HCT116 (cell line): ENCODE results near the gene RAB42. TPM values are rescaled to one million over a fixed set of nuclear protein-coding genes. Genes with fewer than 3 reads are reported as not detected.
"Not testable (repeated sequence)": the region's sequence is repeated elsewhere in the genome, so short reads cannot be mapped to it uniquely, and the experiment has no call there.

Experiments used
- ATAC-seq: fragments of 200-7000 bp; cut with Tn5 transposase; 2 replicates; pipeline ENCODE4 v1.9.1; 2020; ENCODE audit warnings: mild to moderate bottlenecking, moderate library complexity
- BruUV-seq: library from RNA; stranded (reverse); fragments of 400-500 nt; replicated peaks from 2 replicates; lab custom pipeline; 2021; lab: Mats Ljungman, UMichigan
- CTCF ChIA-PET: fragments of 300-600 bp; sonication (Branson Sonifier 250); formaldehyde crosslinking; loops from one replicate; lab custom pipeline; 2021; ENCODE audit warnings: antibody characterized with exemption; lab: Charles Lee
- POLR2A ChIA-PET: fragments of 300-600, 350-600 bp; sonication (Branson Sonifier 250); formaldehyde crosslinking; loops from one replicate; lab custom pipeline; 2021; ENCODE audit warnings: antibody characterized with exemption; lab: Charles Lee
- RAD21 ChIA-PET, 2 experiments: fragments of 300-600 bp; sonication (Branson Sonifier 250); formaldehyde crosslinking; loops; one replicate each; lab custom pipeline; 2023; ENCODE audit warnings: low total read pairs in 2 of 2; ENCODE audit not compliant: uncharacterized antibody in 2 of 2, unreplicated experiment in 2 of 2, low non-redundant PET in 1 of 2; lab: Charles Lee
- DNase-seq: peaks from one replicate; pipeline ENCODE4 v3.0.0-alpha.2; 2010; ENCODE audit warnings: low read depth, low spot score
- H2AFZ ChIP-seq: fragments of 200-600 bp; shearing (Covaris generic), sonication (generic); 2 replicates; pipeline ENCODE4 v1.6.1; 2017; ENCODE audit warnings: low read depth, mixed run types, mixed read lengths, antibody characterized with exemption, low read length; ENCODE audit not compliant: poor library complexity, severe bottlenecking
- H3K27ac ChIP-seq: 2 replicates; pipeline ENCODE4 v1.5.1; 2012; ENCODE audit warnings: low read depth, low read length
- H3K27me3 ChIP-seq: fragments of 200-600 bp; sonication (generic); 2 replicates; pipeline ENCODE4 v1.6.1; 2016; ENCODE audit warnings: mixed run types, low read length, mixed read lengths; ENCODE audit not compliant: insufficient read depth
- H3K36me3 ChIP-seq, 2 experiments: fragments of 200-500 bp in 1 of 2; fragments of 200-600 bp in 1 of 2; sonication (Bioruptor generic) in 1 of 2; sonication (generic) in 1 of 2; 2 replicates each; pipeline versions ENCODE4 v1.5.1 to v1.6.1; 2014 to 2016; ENCODE audit warnings: low read length in 2 of 2, inconsistent platforms in 1 of 2, mixed read lengths in 1 of 2, mixed run types in 1 of 2; ENCODE audit not compliant: insufficient read depth in 2 of 2, control insufficient read depth in 1 of 2
- H3K4me1 ChIP-seq, 2 experiments: fragments of 200-600 bp in 1 of 2; sonication (generic) in 1 of 2; 2 replicates each; pipeline versions ENCODE4 v1.5.1 to v1.6.1; 2012 to 2017; ENCODE audit warnings: low read length in 2 of 2, inconsistent platforms in 1 of 2, mild to moderate bottlenecking in 1 of 2, mixed read lengths in 1 of 2, mixed run types in 1 of 2, moderate library complexity in 1 of 2; ENCODE audit not compliant: insufficient read depth in 2 of 2, control insufficient read depth in 1 of 2
- H3K4me2 ChIP-seq: fragments of 200-600 bp; sonication (generic); 2 replicates; pipeline ENCODE4 v1.6.1; 2017; ENCODE audit warnings: mixed run types, low read length, mixed read lengths
- H3K4me3 ChIP-seq, 2 experiments: fragments of 200-600 bp in 1 of 2; sonication (generic) in 1 of 2; replicated peaks in 1 of 2; 2 replicates each; pipeline ENCODE4 v1.5.1; 2011 to 2016; ENCODE audit warnings: low read length in 2 of 2, control low read depth in 1 of 2, low read depth in 1 of 2, mild to moderate bottlenecking in 1 of 2, mixed read lengths in 1 of 2, mixed run types in 1 of 2
- H3K79me2 ChIP-seq: fragments of 200-600 bp; sonication (generic); 2 replicates; pipeline ENCODE4 v1.6.1; 2017; ENCODE audit warnings: mild to moderate bottlenecking, mixed run types, low read length, moderate library complexity, mixed read lengths; ENCODE audit not compliant: insufficient read depth
- H3K9ac ChIP-seq: fragments of 200-600 bp; sonication (generic); 2 replicates; pipeline ENCODE4 v1.6.1; 2016; ENCODE audit warnings: low read length, mixed read lengths
- H3K9me2 ChIP-seq: fragments of 200-600 bp; sonication (generic), shearing (Covaris generic); 2 replicates; pipeline ENCODE4 v1.6.1; 2017; ENCODE audit warnings: mixed run types, mild to moderate bottlenecking, moderate library complexity; ENCODE audit not compliant: insufficient read depth
- H3K9me3 ChIP-seq, 2 experiments: fragments of 200-500 bp in 1 of 2; fragments of 200-600 bp in 1 of 2; sonication (Bioruptor generic) in 1 of 2; sonication (generic) in 1 of 2; 2 replicates each; pipeline ENCODE4 v1.6.1; 2014 to 2017; ENCODE audit warnings: low read length in 2 of 2, mixed read lengths in 2 of 2, inconsistent platforms in 1 of 2, low read depth in 1 of 2, mild to moderate bottlenecking in 1 of 2, mixed run types in 1 of 2, moderate library complexity in 1 of 2; ENCODE audit not compliant: control insufficient read depth in 1 of 2, insufficient read depth in 1 of 2
- H4K20me1 ChIP-seq: fragments of 200-600 bp; sonication (generic), shearing (Covaris generic); 2 replicates; pipeline ENCODE4 v1.6.1; 2017; ENCODE audit warnings: mixed run types, mild to moderate bottlenecking, moderate library complexity; ENCODE audit not compliant: insufficient read depth
- CEBPB ChIP-seq: IDR thresholded peaks from 2 replicates; pipeline ENCODE4 v1.6.1; 2012; ENCODE audit warnings: low read depth
- EGR1 ChIP-seq: IDR thresholded peaks from 2 replicates; pipeline ENCODE4 v1.6.1; 2012; ENCODE audit warnings: low read depth
- EZH2 ChIP-seq: fragments of 200-600 bp; sonication (generic); IDR thresholded peaks from 2 replicates; pipeline ENCODE4 v1.6.1; 2017; ENCODE audit warnings: antibody characterized with exemption, mixed run types
- EZH2phosphoT487 ChIP-seq: fragments of 200-600 bp; IDR thresholded peaks from 2 replicates; pipeline ENCODE4 v1.6.1; 2018; ENCODE audit warnings: antibody characterized with exemption, borderline replicate concordance
- JUND ChIP-seq: IDR thresholded peaks from 2 replicates; pipeline ENCODE4 v1.6.1; 2012
- MAX ChIP-seq: IDR thresholded peaks from 2 replicates; pipeline ENCODE4 v1.6.1; 2012
- POLR2A ChIP-seq: IDR thresholded peaks from 2 replicates; pipeline ENCODE4 v1.7.0; 2011; ENCODE audit warnings: borderline replicate concordance; ENCODE audit not compliant: insufficient read depth, insufficient read length; ENCODE audit errors: extremely low read depth
- POLR2AphosphoS5 ChIP-seq: IDR thresholded peaks from 2 replicates; pipeline ENCODE4 v1.6.1; 2011; ENCODE audit warnings: mild to moderate bottlenecking, low read depth, low read length, moderate library complexity
- RAD21 ChIP-seq: IDR thresholded peaks from 2 replicates; pipeline ENCODE4 v1.6.1; 2012; ENCODE audit warnings: low read depth, mild to moderate bottlenecking
- SIN3A ChIP-seq: IDR thresholded peaks from 2 replicates; pipeline ENCODE4 v1.6.1; 2012; ENCODE audit warnings: low read depth
- SP1 ChIP-seq: IDR thresholded peaks from 2 replicates; pipeline ENCODE4 v1.6.1; 2012; ENCODE audit warnings: low read depth
- SRF ChIP-seq: IDR thresholded peaks from 2 replicates; pipeline ENCODE4 v1.6.1; 2012; ENCODE audit warnings: low read depth
- TCF7L2 ChIP-seq: IDR thresholded peaks from 2 replicates; pipeline ENCODE4 v1.7.0; 2011; ENCODE audit warnings: borderline replicate concordance, inconsistent platforms; ENCODE audit not compliant: insufficient read depth, insufficient read length; ENCODE audit errors: extremely low read depth
- YY1 ChIP-seq: IDR thresholded peaks from 2 replicates; pipeline ENCODE4 v1.6.1; 2011; ENCODE audit warnings: low read length, low read depth, moderate library complexity, mild to moderate bottlenecking; ENCODE audit not compliant: insufficient replicate concordance; ENCODE audit errors: extremely low read depth
- ZBTB33 ChIP-seq: IDR thresholded peaks from 2 replicates; pipeline ENCODE4 v1.6.1; 2011; ENCODE audit warnings: mild to moderate bottlenecking, low read length, moderate library complexity; ENCODE audit not compliant: insufficient replicate concordance; ENCODE audit errors: extremely low read depth
- ZNF274 ChIP-seq: fragments of 200-500 bp; sonication (Bioruptor generic); IDR thresholded peaks from 2 replicates; pipeline ENCODE4 v1.6.1; 2014; ENCODE audit warnings: mild to moderate bottlenecking, low read depth, low read length, inconsistent platforms
- intact Hi-C: fragments of 100-400 bp; cut with micrococcal nuclease; formaldehyde crosslinking; loops from 2 replicates; pipeline ENCODE4 v1.10.0; 2022
- total RNA-seq: library from RNA; stranded (reverse); gene quantifications from one replicate; pipeline ENCODE4 v1.2.1, GENCODE V29; 2021; ENCODE audit not compliant: unreplicated experiment

RAB42 gene
- total RNA-seq, 1 experiment from 2014 or later, result not detected

DNA sequence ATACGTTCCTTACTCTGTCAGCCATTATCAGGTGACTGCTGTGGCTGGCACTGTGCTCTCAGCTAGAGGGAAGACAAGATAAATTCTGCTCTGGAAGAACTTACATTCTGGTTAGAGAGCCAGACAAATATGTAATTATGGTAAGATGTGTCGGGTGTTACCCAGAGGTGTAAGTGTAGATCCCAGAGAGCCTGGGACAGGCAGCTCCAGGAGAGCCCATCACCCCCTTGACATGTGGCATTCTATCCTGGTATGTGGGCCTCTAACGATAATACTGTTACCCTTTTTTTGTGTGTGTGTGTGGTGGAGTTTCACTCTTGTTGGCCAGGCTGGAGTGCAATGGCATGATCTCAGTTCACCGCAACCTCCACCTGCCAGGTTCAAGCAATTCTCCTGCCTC, 20.2 kb upstream of the RAB42 start (continued):
- TF ChIP-seq EZH2 (no peak), POLR2A (no peak)

DNA sequence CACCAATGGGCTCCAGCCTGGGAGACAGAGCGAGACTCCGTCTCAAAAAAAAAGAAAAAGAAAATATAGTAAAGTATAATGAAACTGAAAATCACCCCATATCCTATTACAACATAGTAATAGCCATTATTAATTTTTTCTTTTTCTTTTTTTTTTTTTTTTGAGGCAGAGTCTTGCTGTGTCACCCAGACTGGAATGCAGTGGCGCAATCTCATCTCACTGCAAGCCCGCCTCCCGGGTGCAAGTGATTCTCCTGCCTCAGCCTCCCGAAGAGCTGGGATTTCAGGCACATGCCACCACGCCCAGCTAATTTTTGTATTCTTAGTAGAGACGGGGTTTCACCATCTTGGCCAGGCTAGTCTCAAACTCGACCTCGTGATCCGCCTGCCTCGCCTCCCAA, 19.2 kb upstream of the RAB42 start:
- POLR2A ChIA-PET, result interaction anchor here (1.3 to 4.6 kb wide), 2 partner anchors 9 kb away, joined by 4 to 27 read pairs; no protein-coding TSS in a partner anchor
- DNase-seq, H2AFZ ChIP-seq, H3K9me2 ChIP-seq, H3K79me2 ChIP-seq, intact Hi-C loops, H3K27ac ChIP-seq, H3K9me3 ChIP-seq, H4K20me1 ChIP-seq, H3K4me3 ChIP-seq, BruUV-seq, H3K9ac ChIP-seq, RAD21 ChIA-PET, CTCF ChIA-PET, ATAC-seq, H3K4me1 ChIP-seq, H3K27me3 ChIP-seq, H3K4me2 ChIP-seq: not testable (repeated sequence)
- H3K36me3 ChIP-seq, result peaks cover 15 to 21% of the 10 kb centered on the region in 2 experiments

DNA sequence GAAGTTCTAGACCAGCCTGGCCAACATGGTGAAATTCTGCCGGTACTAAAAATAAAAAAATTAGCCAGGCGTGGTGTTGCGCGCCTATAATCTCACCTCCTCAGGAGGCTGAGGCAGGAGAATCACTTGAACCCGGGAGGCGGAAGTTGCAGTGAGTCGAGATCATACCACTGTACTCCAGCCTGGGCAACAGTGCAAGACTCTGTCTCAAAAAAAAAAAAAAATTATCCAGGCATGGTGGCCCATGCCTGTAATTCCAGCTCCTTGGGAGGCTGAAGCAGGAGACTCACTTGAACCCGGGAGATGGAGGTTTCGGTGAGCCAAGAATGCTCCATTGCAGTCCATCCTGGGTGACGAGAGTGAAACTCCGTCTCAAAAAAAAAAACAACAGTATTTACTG, 18.5 kb upstream of the RAB42 start:
- RAD21 ChIA-PET, result no interaction called here
- no peak overlapping the region for H3K9ac ChIP-seq
- intact Hi-C loops, result no loop called here
- TF ChIP-seq SRF, result no peak
- no peak for TF ChIP-seq EZH2phosphoT487
- TF ChIP-seq CEBPB, result no peak
- no peak for TF ChIP-seq SIN3A
- TF ChIP-seq EGR1, result no peak
- TF ChIP-seq EZH2, result no peak
- no peak for TF ChIP-seq JUND
- no peak for TF ChIP-seq MAX
- no peak for TF ChIP-seq POLR2AphosphoS5
- TF ChIP-seq RAD21, result no peak
- no peak for TF ChIP-seq TCF7L2
- no peak for TF ChIP-seq ZBTB33
- TF ChIP-seq YY1, result no peak
- TF ChIP-seq POLR2A, result no peak
- no peak for TF ChIP-seq ZNF274
- no peak for TF ChIP-seq SP1
- H3K4me1 ChIP-seq, result no peaks in the 10 kb centered on the region
- no peak overlapping the region for H3K4me2 ChIP-seq
- peaks cover 4% of the 10 kb centered on the region; the same call in 1 of the 2 replicates for H4K20me1 ChIP-seq
- H3K27me3 ChIP-seq, result no peaks in the 10 kb centered on the region
- POLR2A ChIA-PET, result interaction anchor here (1.3 kb wide), 1 partner anchor 8 kb away, joined by 4 read pairs; no protein-coding TSS in a partner anchor
- no peak for DNase-seq
- H3K79me2 ChIP-seq, result no peaks in the 10 kb centered on the region
- H3K27ac ChIP-seq, result no peak overlapping the region
- no peaks in the 10 kb centered on the region for H3K9me2 ChIP-seq
- H3K4me3 ChIP-seq, result no peak overlapping the region
- CTCF ChIA-PET, result no interaction called here
- no peak overlapping the region for H2AFZ ChIP-seq
- no peaks in the 10 kb centered on the region for H3K9me3 ChIP-seq
- ATAC-seq, result no peak
- BruUV-seq, result no TSS peak
- peaks cover 16 to 22% of the 10 kb centered on the region in 2 experiments; a peak in 3 of 4 replicates for H3K36me3 ChIP-seq
